GM11168 (cell line): ENCODE results near the gene VAMP8.
"Not testable (repeated sequence)": the region's sequence is repeated elsewhere in the genome, so short reads cannot be mapped to it uniquely, and the experiment has no call there.

ENCODE experiments used
- in situ Hi-C: fragments of 300-500 bp; cut with MboI; formaldehyde crosslinking; loops from one replicate; pipeline ENCODE4 v1.12.0; 2022; ENCODE audit warnings: low sequenced_read_pairs; ENCODE audit not compliant: unreplicated experiment

VAMP8 gene

DNA sequence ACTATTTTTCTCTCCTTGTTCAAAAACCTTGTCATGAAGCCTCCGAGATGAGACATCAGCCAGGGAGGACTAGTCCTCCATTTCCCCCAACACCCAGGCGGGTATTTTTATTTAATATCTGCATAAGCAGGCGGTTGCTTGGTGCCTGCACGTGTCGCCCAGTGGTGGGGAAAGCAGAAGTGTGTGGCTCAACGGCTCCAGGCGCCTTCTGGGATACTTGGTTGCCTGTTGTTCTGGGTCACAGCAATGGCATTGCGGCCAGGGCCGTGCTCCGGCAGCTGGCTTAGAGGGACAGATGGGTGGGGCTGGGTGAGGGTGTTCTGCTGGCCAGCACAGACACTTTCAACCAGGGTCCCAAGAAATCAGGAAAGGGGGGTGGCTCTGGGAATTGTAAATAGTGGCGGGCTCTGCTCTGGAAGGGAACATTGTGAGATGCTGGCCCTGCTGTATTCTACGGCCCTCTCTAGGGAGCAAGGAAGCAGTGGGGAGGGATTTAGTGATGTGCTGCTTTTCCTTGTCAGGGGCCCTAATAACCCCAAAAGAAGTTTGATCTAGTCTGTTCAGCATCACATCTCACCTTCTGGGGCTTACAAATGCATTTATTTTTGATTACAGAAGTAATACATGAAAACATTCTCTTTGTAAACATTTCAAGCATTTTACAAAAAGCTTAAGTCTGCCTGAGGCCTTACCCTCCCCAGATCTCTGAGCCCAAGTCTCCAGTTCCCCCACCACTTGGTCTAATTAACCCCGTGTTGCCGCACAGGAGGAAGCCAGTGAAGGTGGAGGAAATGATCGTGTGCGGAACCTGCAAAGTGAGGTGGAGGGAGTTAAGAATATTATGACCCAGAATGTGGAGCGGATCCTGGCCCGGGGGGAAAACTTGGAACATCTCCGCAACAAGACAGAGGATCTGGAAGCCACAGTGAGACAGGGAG lies 1.1 kb downstream of the VAMP8 start:
- in situ Hi-C loops: no loop called here

DNA sequence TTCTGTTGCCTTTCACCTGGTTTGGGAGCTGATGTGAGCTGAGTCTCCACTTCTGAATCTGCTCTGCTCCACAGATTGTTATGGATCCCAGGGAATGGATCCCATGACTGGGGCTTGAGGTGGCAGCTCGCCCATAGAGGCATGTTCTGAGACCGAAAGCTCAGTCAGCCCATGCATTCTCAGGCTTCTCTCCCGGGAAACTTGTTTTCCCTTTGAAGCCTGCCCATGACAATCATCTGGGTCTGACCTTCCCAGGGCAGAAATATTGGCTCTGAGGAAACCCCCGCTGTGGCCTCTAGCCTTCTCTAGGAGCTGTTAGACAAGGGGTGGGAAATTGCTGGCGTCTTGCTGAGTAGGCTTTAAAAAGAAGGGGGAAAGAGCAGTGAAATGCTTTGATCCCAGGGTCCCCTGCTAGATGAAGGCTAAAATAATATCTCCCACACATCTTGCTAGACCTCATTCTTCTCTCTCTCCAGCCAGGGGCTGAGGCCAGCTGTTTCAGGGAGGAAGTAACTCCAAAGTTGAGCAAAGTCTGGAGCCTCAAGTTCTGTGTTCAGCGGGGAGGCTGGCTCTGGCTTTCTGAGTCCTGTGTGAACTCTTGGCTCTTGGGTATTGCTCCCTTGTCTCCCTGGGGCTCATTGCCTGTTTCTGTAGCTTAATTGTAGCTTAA lies 2.0 kb downstream of the VAMP8 start:
- in situ Hi-C loops: no loop called here

GRCh38 chr2:85580206-85580605 lies 2.8 kb downstream of the VAMP8 start:
- in situ Hi-C loops: no loop called here

GRCh38 chr2:85582492-85582891 lies 5.1 kb downstream of the VAMP8 start:
- in situ Hi-C loops: no loop called here

GRCh38 chr2:85583667-85584353 lies 6.4 kb downstream of the VAMP8 start:
- in situ Hi-C loops: no loop called here

DNA sequence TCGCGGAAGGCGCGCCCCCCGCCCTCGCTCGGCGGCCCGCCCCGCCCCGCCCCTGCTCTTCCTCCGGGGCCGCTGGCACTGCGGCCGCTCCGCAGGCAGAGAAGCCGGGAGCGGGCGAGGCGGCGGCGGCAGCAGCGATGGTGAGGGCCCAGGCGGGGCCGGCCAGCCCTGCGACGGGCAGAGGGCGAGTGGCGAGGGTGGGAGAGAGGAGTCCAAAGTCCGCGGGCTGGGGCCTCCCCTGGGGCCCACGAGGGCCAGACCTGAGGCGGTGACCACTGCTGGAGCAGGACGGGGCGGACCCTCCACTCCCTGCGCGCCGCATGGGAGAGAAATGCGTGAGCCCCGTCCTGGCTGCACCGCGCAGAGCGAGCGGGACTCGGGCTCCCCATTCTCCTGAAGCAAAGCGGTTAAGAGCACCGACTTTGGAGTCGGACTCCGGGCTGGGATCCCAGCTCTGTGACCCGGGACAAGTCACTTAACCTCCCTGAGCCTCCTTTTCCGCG lies 7.0 kb downstream of the VAMP8 start, which contains the start of gene VAMP5:
TSS of gene VAMP5 (plus strand) at position 78 of the 503 bp plus-strand sequence. CDS start at position 138, 60 bp downstream.
- in situ Hi-C loops: no loop called here

- in situ Hi-C loops: no loop called here
Observed at GRCh38 chr2:85584857-85585780, 7.7 kb downstream of the VAMP8 start.

GRCh38 chr2:85585781-85586105 lies 8.4 kb downstream of the VAMP8 start:
- in situ Hi-C loops: no loop called here

DNA sequence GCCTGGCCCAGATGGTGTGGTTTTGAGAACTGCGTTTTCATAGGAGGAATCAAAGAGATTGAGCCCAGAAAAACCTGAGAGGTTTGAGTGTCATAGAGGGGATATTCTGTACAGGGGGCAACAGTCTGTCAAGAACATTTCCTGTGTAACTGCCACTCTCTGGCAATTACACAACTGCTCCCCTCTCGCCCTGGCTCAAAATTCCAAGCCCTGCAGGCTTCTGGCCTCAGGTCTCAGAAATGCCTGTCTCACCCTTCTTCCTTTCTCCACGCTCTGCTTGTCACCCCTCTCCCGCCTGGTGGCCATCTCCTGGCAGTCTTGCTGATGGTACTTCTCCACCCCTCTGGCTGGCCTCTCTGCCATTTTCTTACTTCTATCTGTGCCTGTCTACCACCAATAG lies 10.8 kb downstream of the VAMP8 start:
- in situ Hi-C loops: no loop called here

DNA sequence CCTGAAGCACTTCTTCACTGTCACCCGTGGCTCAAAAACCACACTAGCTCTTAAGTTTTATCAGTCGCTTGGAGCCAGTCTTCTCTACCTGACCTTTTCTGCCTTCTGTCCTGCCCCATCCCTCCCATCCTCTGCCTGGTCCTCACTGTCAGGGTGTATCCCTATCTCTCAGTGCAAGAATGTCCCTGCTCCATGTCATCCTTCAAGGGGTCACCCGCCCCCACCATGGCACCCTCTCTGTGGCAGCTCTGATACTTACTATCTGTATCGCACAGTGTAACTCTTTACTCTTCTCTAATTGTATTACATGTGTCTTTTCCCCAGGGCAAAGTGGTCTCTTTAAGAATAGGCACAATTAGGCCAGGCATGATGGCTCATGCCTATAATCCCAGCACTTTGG lies 11.3 kb downstream of the VAMP8 start:
- in situ Hi-C loops: no loop called here

DNA sequence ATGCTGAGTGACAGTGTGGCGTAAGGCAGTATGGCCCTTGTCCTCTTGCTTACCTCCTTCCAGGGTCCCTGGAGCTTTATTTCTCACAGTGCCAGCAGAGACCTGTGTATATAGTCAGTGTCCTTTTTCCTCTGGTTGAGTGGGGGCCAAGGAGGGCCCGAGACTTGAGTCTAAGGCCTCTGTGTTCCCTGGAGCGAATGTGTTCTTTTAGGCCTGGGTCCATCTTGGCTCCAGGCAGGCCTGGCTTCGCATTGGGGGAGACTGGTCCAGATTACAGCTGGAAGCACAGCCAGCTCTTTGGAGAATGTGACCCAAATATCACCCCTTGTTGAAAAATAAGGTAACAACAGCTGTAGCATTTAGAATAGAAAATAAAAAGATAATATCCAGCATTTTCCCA lies 11.8 kb downstream of the VAMP8 start:
- in situ Hi-C loops: no loop called here

- in situ Hi-C loops: no loop called here
Observed at GRCh38 chr2:85589982-85590791, 12.8 kb downstream of the VAMP8 start.

DNA sequence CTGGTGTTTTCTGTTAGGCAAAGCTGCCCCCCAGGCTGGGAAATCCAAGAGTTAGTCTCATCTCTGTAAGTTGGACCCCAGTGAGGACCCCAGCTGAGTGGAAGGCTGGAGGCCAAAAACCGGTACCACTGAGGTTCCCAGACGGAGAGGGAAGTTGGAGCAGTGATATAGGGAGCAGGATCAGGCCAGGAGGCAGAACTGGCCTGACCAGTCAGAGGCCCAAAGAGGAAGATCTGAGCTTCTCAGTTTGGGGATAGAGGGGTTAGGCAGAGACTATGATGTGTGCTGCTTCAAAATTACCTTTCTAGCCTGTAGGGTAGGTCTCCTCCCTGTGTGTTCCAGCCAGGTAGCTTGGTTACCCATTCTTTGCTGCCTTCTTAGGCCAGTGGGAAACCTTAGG lies 13.6 kb downstream of the VAMP8 start:
- in situ Hi-C loops: no loop called here

DNA sequence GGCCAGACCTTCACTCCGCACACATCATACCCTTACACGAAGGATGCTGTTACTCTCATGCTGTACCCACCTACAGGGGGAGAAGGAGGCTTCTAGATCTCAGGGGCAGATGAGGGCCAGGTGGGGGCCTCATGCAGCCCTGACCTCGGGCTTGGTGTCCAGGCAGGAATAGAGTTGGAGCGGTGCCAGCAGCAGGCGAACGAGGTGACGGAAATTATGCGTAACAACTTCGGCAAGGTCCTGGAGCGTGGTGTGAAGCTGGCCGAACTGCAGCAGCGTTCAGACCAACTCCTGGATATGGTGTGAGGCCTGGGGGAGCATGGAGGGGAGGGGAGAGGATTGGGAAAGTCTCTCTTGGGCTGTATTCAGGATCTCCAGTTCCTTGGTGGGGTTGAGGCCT lies 14.2 kb downstream of the VAMP8 start:
- in situ Hi-C loops: no loop called here

DNA sequence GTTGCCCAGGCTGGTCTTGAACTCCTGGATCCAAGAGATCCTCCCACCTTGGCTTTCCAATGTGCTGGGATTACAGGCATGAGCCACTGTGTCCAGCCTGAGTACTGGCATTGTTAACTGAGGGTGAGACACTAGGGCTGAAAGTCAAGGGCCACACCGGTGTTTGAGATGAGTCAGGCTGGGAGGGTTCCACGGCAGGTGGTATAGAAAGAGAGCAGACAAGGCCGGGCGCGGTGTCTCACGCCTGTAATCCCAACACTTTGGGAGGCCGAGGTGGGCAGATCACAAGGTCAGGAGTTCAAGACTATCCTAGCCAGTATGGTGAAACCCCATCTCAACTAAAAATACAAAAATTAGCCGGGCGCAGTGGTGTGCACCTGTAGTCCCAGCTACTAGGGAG lies 14.9 kb downstream of the VAMP8 start:
- in situ Hi-C loops: not testable (repeated sequence)

DNA sequence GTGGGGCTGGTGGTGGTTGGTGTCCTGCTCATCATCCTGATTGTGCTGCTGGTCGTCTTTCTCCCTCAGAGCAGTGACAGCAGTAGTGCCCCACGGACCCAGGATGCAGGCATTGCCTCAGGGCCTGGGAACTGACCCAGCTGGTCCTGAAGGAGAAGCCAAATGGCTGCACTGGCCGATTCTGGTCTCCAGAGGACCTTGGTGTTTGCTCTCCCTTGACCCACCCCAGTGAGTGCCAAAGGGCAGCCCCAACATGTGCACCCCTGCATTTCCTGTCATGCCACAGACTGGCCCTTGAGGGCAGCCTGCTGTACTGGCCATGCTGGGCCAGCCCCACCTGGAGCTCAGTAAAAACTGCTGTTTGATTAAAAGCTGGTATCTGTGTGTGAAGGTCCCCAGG lies 15.6 kb downstream of the VAMP8 start:
- in situ Hi-C loops: no loop called here

- in situ Hi-C loops: no loop called here
Observed at GRCh38 chr2:85594715-85595300, 17.4 kb downstream of the VAMP8 start.

DNA sequence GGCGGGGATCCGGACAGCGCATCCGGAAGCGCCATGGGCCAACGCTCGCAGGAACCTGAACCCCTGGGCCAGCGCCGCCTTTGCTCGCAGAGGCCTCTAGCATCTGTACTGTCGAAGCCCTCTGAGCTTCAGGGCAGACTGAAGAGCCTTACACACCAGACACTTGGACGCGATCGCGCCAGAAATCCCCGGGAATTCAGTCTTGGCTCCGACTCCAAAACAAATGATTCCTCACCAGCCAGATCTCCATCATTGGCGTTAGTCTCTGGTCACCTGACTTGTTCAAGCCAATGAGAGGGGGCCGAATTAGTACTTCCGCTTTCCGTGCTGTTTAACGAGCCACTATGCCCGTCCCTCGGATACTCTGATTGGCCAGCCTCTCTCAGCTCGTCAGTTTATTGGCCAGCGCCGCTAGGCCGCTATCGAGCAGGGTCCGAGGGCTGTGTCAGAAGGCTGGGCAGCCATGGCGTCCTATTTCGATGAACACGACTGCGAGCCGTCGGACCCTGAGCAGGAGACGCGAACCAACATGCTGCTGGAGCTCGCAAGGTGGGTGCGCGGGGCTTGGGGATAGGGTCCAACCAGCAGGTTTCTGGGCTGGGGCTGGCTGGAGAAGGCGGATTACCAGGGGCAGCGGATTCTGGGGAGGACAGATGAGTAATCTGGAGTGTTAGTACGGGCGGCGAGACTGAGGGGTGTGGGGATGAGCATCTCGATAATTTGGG lies 18.1 kb downstream of the VAMP8 start, which contains the start of gene RNF181:
TSS of gene RNF181 (plus strand) at position 445 of the 725 bp plus-strand sequence. CDS start at position 464, 19 bp downstream.
- in situ Hi-C loops: no loop called here
